Endometrial microvascular endothelial cells (primary cell): ENCODE measurements around the gene SHISAL1. TPM values are rescaled to one million over a fixed set of nuclear protein-coding genes. Genes with fewer than 3 reads are reported as not detected.

ENCODE experiments used
- in situ Hi-C: cut with HindIII; loops from 2 replicates; pipeline ENCODE4 v1.10.0; 2017; ENCODE audit warnings: low sequenced_read_pairs, low pct_unique_long_range_greater_than_20kb; ENCODE audit errors: inconsistent ontology term
- total RNA-seq: library from RNA; depleted of rRNA; stranded (reverse); fragments of >200 nt; gene quantifications from one replicate; pipeline ENCODE4 v1.2.3, GENCODE V29; 2015; ENCODE audit errors: inconsistent ontology term

The SHISAL1 gene
- total RNA-seq, 1 donor from 2014 or later, result not detected

DNA sequence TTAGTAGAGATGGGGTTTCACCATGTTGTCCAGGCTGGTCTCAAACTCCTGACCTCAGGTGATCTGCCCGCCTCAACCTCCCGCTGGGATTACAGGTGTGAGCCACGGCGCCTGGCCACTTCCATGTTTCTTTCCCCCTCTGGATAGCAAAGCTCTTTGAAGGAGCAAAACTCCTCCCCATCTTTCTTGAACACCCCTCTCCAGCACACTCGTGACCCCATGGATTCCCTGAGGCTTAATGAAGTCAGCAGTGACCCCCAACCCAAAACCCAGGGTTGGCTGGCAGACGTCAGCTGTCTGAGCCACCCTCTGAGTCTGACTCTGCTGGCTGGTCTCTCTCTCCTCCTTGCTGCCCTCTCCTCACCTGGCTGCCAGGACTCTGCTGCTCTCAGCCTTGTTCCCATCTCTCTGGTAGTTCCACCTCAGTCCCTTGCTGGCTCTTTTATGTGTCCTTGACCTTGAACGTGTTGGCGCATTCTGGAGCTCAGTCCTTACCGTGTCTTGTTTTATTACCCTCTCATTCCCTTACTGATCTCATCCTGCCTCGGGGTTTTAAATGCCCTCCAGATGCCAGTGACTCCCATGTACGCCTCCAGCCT lies 87.6 kb downstream of the SHISAL1 start:
- in situ Hi-C loops, result no loop called here

DNA sequence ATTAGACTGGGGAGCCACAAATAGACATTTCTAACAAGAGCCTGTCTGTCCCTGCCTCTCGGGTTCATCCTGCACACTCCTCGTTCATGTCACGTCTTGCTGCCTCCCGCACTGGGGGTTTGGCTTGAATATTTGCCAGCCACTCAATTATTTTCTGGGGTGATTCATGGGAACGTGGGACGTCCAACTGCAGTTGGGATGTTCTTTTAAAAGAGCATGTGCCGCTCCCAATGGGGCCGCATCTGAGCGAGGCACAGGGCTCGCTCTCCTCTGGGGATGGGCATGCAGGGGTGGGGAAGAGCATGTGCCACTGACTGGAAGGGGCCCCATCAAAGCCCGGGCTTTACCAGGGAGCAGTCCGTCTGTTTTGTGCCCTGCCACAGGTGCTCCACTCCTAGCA lies 88.6 kb downstream of the SHISAL1 start:
- in situ Hi-C loops, result no loop called here

GRCh38 chr22:44221710-44222475 lies 90.9 kb downstream of the SHISAL1 start:
- in situ Hi-C loops, result no loop called here

DNA sequence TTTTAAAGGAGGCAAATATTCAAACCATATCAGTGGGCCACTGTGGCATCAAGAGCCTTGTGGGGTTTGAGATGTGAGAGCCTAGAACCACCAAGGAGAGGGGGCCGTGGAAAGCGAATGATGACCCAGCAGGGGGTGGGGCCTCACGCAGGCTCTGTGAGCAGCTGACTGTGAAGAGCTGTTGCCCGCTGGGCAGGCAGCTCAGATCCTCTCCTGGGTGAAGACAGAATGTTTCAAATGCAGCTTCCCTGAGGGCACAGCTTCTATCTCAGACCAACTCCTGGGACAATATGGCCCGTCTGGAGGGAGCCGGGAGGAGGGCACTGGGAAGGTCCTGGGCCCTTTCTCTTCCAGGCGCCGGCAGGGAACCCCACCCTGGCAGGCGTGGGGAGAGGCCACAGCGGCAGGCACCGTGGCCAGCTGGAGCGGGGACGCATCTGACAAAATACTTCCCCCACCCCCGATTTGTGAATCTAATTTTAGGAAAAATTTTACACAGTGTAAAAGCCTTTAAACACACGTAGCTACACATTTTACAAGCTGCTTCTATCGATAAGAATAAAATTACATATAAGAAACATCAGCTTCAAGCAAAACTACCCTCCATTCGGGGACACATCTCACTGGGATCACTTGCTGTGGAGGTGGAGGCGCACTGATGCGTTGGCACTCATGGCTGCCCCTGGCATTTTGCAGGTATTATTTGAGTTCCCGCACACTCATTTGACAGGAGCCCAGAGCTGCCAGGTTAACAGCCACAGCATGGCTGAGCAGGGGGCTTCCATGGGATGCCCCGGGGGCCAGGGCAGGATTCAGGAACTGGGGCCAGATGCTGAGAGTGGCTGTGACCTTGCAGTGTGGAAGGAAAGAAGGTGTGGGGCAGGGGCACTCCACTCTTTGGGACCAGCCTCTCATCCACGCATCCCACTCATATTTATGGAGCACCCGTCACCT lies 91.7 kb downstream of the SHISAL1 start:
- in situ Hi-C loops, result no loop called here

GRCh38 chr22:44219101-44219870 lies 93.5 kb downstream of the SHISAL1 start:
- in situ Hi-C loops, result no loop called here

DNA sequence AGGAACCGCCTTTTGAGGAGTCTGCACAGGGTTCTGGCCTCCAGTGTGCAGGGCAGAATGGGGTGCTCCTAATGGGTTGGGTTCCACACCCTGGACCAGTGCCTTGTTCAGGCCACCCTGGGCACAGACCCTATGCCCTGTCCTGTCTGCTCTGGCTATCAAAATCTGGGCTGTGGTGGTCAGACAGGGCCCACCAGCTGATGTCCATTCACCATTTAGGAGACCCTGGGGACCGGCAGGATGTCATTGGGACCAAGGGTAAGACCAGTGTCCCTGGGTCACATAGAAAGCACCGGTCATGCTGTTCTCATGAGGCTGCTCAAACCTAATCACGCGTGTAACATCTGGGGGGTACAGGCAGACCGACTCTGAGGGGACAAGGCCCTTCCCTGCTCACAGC lies 94.7 kb downstream of the SHISAL1 start:
- in situ Hi-C loops, result no loop called here

DNA sequence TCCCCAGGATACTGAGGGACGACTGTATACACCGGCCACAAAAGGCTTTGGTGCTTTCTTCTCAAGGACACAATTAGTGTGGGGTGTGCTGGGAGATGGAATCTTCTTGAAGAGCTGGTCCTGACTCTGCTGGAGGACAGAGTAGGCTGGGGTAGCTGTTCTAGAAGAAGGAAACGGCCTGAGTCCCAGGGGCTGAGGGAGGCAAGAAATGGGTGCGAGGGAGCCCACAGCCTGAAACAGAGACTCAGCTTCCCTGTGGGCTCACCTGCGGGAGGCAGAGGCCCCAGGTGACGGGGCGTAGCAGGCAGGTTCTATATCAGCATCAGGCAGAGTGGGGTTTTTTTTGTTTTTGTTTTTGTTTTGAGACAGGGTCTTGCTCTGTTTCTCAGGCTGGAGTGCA lies 95.4 kb downstream of the SHISAL1 start:
- in situ Hi-C loops, result no loop called here

DNA sequence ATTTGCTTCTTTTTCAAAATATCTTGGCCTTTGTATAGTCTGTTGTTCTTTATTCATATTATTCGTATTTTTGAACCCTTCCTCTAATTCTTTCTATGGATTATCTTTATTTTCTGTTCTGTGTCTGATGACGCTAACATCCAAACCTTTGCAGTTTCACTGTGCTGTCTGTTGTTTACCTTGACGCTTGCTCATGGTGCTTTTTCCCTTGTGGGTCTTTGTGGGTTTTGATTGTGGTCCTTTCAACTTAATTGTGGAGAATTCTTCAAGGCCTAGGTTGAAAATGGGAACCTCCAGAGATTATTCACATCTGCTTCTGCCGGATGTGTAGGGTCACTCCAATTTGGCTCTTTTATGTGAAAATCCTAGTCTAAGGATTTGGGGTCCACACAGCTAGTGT lies 97.5 kb downstream of the SHISAL1 start:
- in situ Hi-C loops, result no loop called here

GRCh38 chr22:44214764-44215163 lies 98.0 kb downstream of the SHISAL1 start:
- in situ Hi-C loops, result no loop called here

- in situ Hi-C loops, result no loop called here
Measured at GRCh38 chr22:44214187-44214586, 98.6 kb downstream of the SHISAL1 start.

DNA sequence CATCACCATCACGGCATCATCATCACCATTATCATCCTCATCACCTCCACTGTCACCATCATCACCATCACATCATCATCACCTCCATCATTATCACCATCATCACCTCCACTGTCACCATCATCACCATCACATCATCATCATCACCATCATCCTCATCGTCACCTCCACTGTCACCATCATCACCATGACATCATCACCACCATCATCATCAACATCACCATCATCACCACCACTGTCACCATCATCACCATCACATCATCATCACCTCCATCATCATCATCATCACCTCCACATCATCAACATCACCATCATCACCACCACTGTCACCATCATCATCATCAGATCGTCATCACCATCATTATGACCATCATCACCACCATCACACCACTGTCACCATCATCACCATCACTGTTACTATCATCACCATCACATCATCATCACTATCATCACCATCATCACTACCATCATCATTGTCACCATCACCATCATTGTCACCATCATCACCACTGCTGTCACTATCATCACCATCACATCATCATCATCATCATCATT lies 99.2 kb downstream of the SHISAL1 start:
- in situ Hi-C loops, result no loop called here

DNA sequence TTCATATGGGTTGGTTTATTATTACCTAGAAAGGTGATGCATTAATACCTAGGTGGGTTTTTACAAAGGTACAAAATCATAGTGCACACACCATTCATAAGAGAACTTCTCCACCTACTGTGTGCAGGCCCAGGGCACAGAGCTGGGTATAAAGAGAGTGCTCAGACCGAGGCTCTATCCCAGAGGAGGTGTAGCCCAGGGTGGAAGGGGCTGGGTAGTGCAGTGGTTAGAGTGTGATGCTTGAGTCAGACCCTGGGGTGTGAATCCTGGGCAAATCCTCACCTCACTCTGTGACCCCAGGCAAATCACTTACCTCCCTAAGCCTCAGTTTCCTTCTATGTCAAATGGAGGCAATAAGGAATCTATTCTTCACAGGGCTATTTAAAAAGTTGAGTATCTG lies 99.8 kb downstream of the SHISAL1 start:
- in situ Hi-C loops, result no loop called here

GRCh38 chr22:44211946-44212930 lies 100.5 kb downstream of the SHISAL1 start:
- in situ Hi-C loops, result no loop called here

GRCh38 chr22:44211256-44211945 lies 101.3 kb downstream of the SHISAL1 start:
- in situ Hi-C loops, result no loop called here

GRCh38 chr22:44210722-44211121 lies 102.0 kb downstream of the SHISAL1 start:
- in situ Hi-C loops, result no loop called here

- in situ Hi-C loops, result no loop called here
Measured at GRCh38 chr22:44209343-44209742, 103.4 kb downstream of the SHISAL1 start.

DNA sequence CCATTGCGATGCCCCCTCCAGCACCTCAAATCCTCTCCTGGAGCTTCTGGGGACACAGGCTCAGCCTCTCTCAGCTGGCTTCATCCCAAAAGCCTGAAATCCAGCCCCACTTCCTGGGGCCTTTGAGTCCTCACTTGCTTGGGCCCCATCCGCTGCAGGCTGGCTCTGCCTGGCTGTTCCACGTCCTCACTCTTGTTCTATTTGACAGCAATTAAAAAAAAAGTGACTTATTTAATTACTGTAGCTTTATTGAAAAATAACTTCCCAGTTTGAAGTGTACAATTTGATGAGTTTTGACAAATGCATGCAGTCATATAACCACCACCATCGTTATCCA lies 104.8 kb downstream of the SHISAL1 start:
- in situ Hi-C loops, result no loop called here
